ENCODE results near the gene COL7A1. TPM values are rescaled to one million over a fixed set of nuclear protein-coding genes. Genes with fewer than 3 reads are reported as not detected.

Gene COL7A1
- polyA plus RNA-seq, 1 of the 3 experiments (the other 2 are of a cell fraction), result 10.8 TPM

DNA sequence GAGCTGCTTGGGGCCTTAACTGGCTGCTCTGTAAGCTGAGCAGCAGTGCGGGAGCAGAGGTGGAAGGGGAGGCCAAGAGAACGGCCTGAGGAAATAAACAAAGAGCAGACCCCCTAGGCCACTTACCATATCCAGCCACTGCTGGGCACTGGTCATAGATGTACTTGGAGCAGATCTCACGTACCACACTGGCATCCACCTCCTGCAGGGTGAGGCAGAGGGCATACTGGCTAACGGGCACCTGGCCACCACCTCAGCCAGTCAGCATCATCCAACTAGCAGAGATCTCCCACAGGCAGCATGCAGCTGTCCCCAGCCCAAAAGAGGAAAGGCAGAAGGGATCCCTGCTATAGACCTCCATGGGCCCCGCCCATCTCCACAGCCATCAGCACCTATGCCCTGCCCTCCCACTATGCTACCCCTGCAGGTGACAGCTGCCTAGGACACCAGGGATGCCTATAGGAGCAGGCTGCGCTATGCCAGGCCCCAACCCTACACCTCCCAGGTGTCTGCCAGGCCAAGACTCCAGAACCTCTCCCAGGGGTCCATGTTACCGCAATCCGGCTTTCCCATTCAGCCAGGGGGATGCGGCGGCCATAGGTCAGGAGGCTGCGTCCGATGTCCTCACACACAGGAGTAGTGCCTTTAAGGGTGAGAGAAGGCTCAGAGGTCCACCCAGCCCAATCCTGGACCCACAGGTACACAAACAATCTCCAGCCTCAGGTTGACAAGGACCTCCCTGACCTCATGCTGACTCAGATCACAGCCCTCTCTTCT lies 4.6 kb upstream of the COL7A1 start:
- no peaks in the 10 kb centered on the region for H3K9me2 ChIP-seq
- H3K27me3 ChIP-seq (ENCODE audit: insufficient read depth), result no peaks in the 10 kb centered on the region
- H3K9me3 ChIP-seq, result no peaks in the 10 kb centered on the region
- TF ChIP-seq RCOR1 (IDR thresholded peaks at IDR 0.05; ENCODE audit: low read length) (no peak), EZH2phosphoT487 (IDR thresholded peaks at IDR 0.05; ENCODE audit: borderline replicate concordance, low read depth) (no peak), TCF12 (IDR thresholded peaks at IDR 0.05) (no peak), FOSL2 (IDR thresholded peaks at IDR 0.05; ENCODE audit: borderline replicate concordance, low read depth) (no peak), MAX (IDR thresholded peaks at IDR 0.05; ENCODE audit: low read depth) (no peak), TEAD4 (IDR thresholded peaks at IDR 0.05; ENCODE audit: borderline replicate concordance, insufficient read depth) (no peak), FOXJ3 (CRISPR knock-in tag; IDR thresholded peaks at IDR 0.05) (no peak), NFIC (IDR thresholded peaks at IDR 0.05; ENCODE audit: borderline replicate concordance) (no peak), FOXM1 (IDR thresholded peaks at IDR 0.05; ENCODE audit: low read depth) (no peak), EP300 (IDR thresholded peaks at IDR 0.05; ENCODE audit: borderline replicate concordance in 1 of 2, low read depth in 1 of 2, low read length in 1 of 2) (no peak), USF1 (IDR thresholded peaks at IDR 0.05; ENCODE audit: borderline replicate concordance, low read depth) (no peak), SIN3A (IDR thresholded peaks at IDR 0.05; ENCODE audit: borderline replicate concordance, low read depth, low read length) (no peak), RAD21 (IDR thresholded peaks at IDR 0.05; ENCODE audit: low read length) (no peak), MEF2A (IDR thresholded peaks at IDR 0.05; ENCODE audit: borderline replicate concordance, low read depth) (no peak), REST (IDR thresholded peaks at IDR 0.05; ENCODE audit: low read depth, low read length) (no peak), SMC3 (IDR thresholded peaks at IDR 0.05; ENCODE audit: low read depth, low read length) (no peak)
- TF ChIP-seq, protein P1, sequence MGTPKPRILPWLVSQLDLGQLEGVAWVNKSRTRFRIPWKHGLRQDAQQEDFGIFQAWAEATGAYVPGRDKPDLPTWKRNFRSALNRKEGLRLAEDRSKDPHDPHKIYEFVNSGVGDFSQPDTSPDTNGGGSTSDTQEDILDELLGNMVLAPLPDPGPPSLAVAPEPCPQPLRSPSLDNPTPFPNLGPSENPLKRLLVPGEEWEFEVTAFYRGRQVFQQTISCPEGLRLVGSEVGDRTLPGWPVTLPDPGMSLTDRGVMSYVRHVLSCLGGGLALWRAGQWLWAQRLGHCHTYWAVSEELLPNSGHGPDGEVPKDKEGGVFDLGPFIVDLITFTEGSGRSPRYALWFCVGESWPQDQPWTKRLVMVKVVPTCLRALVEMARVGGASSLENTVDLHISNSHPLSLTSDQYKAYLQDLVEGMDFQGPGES (IDR thresholded peaks at IDR 0.05; ENCODE audit: low read depth, low read length), result no peak
- H3F3A ChIP-seq (replicated peaks; ENCODE audit: insufficient read depth), result peaks cover 45% of the 10 kb centered on the region
- POLR2A ChIA-PET, result no interaction called here
- H3K36me3 ChIP-seq (replicated peaks in 1 of 2; ENCODE audit: control insufficient read depth in 1 of 2, insufficient read depth in 2 of 2, low read length in 1 of 2), result peaks cover 22 to 49% of the 10 kb centered on the region in 2 experiments
- peak overlapping the region; percentile 52; the same call in 1 of the 2 replicates for H3K9ac ChIP-seq
- H4K20me1 ChIP-seq (ENCODE audit: insufficient read depth), result no peaks in the 10 kb centered on the region
- whole genome bisulfite sequencing (ENCODE audit: low lambda C conversion rate), result 94% methylated on average over 2 of the region's 12 CpGs
- H3K79me2 ChIP-seq (ENCODE audit: insufficient read depth), result peaks cover 2% of the 10 kb centered on the region; the same call in 1 of the 2 replicates
- H3K4me1 ChIP-seq (ENCODE audit: control insufficient read depth in 1 of 2, insufficient read depth in 2 of 2, low read depth in 1 of 2, low read length in 1 of 2), result peaks cover 26 to 37% of the 10 kb centered on the region in 2 experiments; a peak in 3 of 4 replicates
- peak overlapping the region in 1 of 2 experiments; percentile 96; a peak in 2 of 4 replicates for H3K27ac ChIP-seq (ENCODE audit: low read depth in 2 of 2, low read length in 1 of 2)
- peak overlapping the region; percentile 76 for H3K4me2 ChIP-seq
- CTCF ChIA-PET, result interaction anchor here (1.2 to 1.6 kb wide), 2 partner anchors 10 to 36 kb away, joined by 4 read pairs; partner anchors contain the start of genes SLC26A6 and UQCRC1
- DNase-seq, result no peak
- H2AFZ ChIP-seq (ENCODE audit: low read depth), result no peak overlapping the region
- H3K4me3 ChIP-seq (ENCODE audit: low read depth in 2 of 2, low read length in 1 of 2), result no peak overlapping the region

Measured in SK-N-SH (cell line).